Measurements from ENCODE around the gene CCDC91.
"Not testable (repeated sequence)": the region's sequence is repeated elsewhere in the genome, so short reads cannot be mapped to it uniquely, and the experiment has no call there.

The CCDC91 gene

GRCh38 chr12:28476206-28476605 lies 285.9 kb downstream of the CCDC91 start:
- not testable (repeated sequence) for DNase-seq

- DNase-seq = not testable (repeated sequence)
Measured at GRCh38 chr12:28479097-28479496, 288.8 kb downstream of the CCDC91 start.

- no peak for DNase-seq
Measured at GRCh38 chr12:28479683-28480082, 289.4 kb downstream of the CCDC91 start.

GRCh38 chr12:28484156-28484555 lies 293.9 kb downstream of the CCDC91 start:
- DNase-seq = no peak

- DNase-seq = no peak
Measured at GRCh38 chr12:28486521-28486920, 296.3 kb downstream of the CCDC91 start.

DNA sequence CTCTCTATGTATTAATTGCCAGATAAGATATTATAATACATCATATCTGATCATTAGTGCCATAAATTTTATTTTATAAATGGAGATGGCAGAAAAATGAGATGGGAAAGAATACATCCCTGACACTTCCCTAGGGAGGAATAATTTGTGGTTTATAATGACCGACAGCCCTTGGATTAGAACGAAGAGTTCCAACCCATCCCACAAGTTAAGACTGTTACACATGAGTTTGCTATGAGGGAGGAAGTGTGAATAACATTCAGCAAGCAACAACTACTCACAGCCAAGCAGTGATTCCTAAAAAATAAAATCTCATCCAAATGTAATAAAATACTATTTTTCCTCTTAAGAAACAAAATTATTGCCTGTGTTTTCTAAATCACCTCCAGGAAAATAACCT lies 299.0 kb downstream of the CCDC91 start:
- no peak for DNase-seq

DNA sequence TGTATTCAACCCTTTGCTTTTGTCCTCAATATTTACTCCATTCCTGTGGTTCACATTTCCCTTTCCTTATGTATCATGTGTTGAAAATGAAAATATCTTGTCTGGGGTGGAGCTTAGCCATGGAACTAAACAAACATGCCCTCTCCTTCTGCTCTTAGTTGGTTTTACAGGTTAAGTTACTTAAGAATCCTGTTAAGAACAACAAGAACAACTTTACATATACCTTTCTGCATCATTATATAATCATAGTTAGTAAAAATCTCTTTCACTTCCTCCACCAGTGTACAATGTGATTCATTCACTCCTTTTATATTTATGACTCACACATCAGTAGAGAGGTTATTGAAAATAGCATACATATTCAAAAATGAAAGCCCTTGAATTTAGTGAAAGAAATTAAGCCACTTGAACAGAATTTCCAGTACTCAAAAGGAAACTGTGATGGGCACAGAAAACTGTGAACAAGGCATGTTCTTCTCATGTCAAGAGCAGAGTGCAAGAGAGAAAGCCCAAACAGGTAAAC lies 307.7 kb downstream of the CCDC91 start:
- DNase-seq = no peak

- no peak for DNase-seq
Measured at GRCh38 chr12:28498850-28499249, 308.6 kb downstream of the CCDC91 start.

GRCh38 chr12:28500373-28501024 lies 310.2 kb downstream of the CCDC91 start:
- DNase-seq = no peak

DNA sequence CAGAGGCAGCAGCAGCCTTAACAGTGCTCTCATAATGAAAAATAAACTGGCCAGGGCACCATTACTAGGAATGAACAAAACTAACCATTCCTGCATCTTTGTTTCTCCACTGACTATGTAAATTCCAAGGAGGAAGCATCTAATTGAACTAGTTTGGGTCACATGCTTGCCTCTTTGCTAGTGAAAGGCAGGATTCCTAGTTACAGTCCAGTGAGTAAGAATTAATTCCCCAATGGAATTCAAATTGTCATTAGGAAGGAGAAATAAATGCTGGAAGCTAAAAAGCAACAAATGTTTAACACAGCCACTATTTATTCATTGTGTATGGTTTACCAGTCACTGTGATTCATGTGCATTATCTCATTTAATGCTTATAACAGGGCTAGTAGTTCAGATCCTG lies 316.0 kb downstream of the CCDC91 start:
- DNase-seq = no peak

DNA sequence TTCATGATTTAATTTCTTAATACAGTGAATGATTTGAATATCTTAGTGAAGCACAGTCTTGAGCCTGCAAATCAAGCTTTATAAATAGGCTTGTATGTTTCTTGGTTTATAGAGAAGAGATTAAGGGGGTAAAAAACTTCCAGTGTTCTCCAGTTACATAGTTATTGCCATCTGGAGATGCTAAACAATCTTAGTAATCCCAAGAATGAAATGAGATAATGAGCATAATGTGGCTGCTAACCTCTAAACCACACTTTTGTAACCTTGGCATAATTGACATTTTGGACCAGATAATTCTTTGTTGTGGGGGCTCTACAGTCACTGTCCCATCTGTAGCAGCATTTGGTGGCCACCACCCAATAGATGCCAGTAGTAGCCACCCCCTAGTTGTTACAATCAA lies 316.8 kb downstream of the CCDC91 start:
- DNase-seq = no peak

- DNase-seq = no peak
Measured at GRCh38 chr12:28507867-28508266, 317.6 kb downstream of the CCDC91 start.

DNA sequence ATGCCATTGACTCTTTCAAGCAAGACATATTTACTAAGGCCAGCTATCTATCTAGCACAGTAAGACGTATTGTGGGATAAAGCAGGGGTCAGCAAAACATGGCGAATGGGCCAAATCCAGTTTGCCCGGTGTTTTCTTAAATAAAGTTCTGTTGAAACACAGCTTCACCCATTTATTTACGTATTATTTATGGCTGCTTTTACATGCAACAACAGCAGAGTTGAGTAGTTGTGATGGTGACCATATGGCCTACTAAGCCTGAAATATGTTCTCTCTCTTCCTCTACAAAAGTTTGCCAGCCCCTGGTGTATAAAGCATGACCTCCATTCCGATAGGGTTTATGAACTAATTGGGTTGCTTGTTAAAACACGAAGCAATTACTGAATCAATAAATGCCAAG lies 322.1 kb downstream of the CCDC91 start:
- no peak for DNase-seq

GRCh38 chr12:28512876-28513275 lies 322.6 kb downstream of the CCDC91 start:
- DNase-seq = no peak

DNA sequence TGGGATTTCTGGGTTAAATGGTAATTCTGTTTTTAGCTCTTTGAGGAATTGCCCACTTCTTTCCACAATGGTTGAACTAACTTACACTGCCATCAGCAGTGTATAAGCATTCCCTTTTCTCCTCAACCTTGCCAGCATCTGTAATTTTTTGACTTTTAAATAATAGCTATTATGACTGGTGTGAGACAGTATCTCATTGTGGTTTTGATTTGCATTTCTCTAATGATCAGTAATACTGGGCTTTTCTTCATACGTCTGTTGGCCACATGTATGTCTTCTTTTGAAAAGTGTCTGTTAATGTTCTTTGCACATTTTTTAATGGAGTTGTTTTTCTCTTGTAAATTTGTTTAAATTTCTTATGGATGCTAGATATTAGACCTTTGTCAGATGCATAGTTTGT lies 323.7 kb downstream of the CCDC91 start:
- no peak for DNase-seq

DNA sequence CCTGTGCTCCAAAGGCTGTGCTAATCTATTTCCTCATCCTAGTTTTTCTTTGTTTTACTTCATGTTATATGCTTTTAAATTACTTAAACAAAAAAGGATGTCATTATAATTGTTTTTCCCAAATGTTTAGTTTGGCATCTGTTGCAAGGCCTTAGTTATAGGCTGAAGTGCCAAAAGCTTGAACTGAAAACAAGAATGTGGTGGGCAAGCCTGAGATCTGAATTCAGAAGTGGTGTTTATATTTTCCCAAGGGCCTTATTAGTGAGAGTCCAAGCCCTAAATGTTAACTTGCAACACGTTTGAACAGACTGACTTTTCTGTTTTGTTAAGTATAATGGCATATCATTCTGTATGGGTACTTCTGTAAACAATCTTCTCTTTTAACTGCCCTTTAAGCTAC lies 326.8 kb downstream of the CCDC91 start:
- DNase-seq = no peak

- DNase-seq = no peak
Measured at GRCh38 chr12:28527631-28528249, 337.5 kb downstream of the CCDC91 start.

DNA sequence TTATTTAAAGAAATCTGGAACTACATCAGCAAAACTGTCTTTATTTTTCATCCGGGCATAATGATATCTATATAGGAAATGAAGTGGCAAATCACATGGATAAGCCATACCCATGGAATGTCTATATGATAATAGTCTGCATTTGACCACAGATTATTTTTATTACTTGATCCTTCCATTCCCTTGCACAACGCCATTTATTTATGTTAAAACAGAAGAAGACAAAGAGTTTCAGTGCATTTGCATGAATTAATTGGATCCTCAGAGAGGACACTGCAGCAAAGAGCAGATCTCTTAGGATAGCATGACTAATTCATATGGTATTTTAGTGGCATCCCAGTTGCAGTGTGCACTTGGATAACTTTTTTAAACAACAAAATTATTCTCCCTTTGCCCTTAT lies 345.0 kb downstream of the CCDC91 start:
- no peak for DNase-seq

- DNase-seq = no peak
Measured at GRCh38 chr12:28536088-28536487, 345.8 kb downstream of the CCDC91 start.

- no peak for DNase-seq
Measured at GRCh38 chr12:28537474-28537873, 347.2 kb downstream of the CCDC91 start.

DNA sequence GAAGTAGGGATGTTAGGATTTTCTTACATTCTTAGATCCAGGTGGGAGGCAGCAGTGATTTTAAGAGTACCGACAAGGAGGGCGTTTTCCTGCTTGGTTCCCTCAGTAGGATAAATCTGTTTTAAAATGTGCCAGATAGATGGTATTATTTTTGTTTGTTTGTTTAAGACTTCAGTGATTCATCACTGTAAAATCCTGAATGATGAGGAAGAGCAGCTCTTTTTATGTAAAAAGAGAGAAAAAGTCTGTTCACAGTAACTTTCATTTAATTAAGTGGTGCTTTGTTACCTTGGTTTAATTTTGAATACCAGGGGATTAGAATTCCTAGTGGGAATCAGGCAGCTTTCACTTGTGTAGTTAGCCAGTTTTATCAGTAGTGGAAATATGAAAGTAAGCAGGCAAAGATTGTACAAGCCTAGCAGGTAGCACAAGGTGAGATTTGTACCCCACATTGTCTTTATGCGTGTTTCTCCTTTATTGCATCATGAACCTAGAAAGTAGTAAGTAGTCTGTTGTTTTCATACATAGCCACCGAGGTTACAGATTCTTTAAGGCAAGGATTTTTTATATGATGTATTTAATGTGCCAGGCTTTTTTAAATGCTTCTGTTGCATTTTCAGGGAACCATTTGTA lies 349.6 kb downstream of the CCDC91 start:
- DNase-seq = no peak

GRCh38 chr12:28540324-28540714 lies 350.1 kb downstream of the CCDC91 start:
- no peak for DNase-seq

DNA sequence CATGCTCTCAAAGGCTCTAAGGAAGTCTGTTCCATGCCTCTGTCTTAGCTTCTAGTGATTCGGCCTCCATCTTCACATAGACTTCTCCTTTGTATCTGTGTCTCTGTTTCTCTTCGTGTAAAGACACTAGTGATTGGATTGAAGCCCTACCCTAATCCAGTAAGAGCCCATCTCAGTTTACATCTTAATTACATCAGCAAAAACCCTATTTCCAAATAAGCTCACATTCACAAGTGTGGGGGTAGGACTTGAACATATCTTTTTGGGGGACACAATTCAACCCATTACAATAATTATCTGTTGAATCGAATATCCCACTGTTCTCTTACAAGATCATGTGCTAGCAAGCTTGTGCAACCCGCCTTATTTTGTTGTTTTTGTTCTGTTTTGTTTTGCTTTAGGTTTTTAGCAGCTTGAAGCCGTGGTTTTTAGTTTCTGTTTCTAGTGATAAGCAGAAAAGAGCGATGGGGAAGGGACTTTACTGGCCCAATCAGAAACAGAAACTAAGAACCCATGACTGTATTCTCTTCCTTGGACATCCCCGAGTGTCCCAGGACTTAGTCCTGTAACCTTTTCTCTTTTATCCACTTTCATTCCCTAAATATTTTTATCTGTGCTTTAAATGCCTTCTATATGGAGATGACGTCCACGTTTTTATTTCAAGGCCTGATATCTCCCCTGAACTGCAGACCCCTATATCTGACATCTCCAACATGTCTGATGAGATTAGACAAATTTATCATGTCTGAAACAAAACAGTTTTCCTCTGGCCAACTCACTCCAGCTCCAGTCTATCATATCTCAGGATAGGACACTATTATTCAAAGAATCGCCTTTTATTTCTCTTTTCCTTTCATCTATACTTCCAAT lies 353.0 kb downstream of the CCDC91 start:
- DNase-seq = no peak
